ENCODE data around the gene ABCC1. TPM values are rescaled to one million over a fixed set of nuclear protein-coding genes. Genes with fewer than 3 reads are reported as not detected.

The ABCC1 gene
- total and polyA plus RNA-seq, 4 donors, result 12.4 to 41.5 (median 31.3) TPM

DNA sequence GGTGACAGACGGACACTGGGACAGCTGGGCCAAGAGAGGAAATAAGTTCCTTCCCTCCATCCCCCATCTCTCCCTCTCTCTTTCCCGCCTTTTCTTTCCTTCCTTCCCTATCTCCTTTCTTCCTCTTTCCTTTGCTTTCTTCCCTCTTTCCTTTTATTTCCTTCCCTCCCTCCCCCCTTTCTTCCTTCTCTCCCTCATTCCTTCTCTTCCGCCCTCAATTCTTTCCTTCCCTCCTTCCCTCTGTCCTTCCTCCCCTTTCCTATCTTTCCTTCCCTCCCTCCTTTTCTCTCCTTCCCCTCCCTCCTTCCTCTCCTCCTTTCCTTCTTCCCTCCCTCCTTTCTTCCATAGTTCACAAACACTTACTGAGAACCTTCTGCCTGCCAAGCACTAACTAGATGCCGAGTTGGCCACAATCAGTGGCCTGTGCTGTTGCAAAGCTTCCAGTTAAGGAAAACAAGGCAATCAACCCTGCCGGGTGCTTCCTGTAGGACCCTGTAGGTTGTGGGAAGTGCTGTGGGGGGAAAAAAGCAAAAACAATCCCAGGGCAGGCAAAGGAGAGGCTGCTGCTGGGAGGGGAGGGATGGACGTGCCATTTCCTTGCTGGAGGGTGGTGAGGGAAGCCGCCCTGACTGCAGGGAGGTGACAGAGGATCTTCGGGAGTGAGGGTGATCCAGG, 242.2 kb downstream of the ABCC1 start:
- DNase-seq, result peak; percentile 22 to 67 (median 32)
- 58 to 59% methylated on average over 7 of the region's 8 CpGs for WGBS, 2 donors
- H3K9ac ChIP-seq (ENCODE audit: insufficient read depth in 1 of 2, low read length in 2 of 2), result no peak overlapping the region

More for the DNA sequence above, 242.2 kb downstream of the ABCC1 start:
- no peak overlapping the region for H3K27ac ChIP-seq (ENCODE audit: low read depth in 1 of 2, low read length in 1 of 2)
- H3K27me3 ChIP-seq (ENCODE audit: control insufficient read depth in 3 of 3, insufficient read depth in 3 of 3, low read length in 2 of 3), result no peaks in the 10 kb centered on the region
- TF ChIP-seq, protein P1, sequence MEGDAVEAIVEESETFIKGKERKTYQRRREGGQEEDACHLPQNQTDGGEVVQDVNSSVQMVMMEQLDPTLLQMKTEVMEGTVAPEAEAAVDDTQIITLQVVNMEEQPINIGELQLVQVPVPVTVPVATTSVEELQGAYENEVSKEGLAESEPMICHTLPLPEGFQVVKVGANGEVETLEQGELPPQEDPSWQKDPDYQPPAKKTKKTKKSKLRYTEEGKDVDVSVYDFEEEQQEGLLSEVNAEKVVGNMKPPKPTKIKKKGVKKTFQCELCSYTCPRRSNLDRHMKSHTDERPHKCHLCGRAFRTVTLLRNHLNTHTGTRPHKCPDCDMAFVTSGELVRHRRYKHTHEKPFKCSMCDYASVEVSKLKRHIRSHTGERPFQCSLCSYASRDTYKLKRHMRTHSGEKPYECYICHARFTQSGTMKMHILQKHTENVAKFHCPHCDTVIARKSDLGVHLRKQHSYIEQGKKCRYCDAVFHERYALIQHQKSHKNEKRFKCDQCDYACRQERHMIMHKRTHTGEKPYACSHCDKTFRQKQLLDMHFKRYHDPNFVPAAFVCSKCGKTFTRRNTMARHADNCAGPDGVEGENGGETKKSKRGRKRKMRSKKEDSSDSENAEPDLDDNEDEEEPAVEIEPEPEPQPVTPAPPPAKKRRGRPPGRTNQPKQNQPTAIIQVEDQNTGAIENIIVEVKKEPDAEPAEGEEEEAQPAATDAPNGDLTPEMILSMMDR (IDR thresholded peaks at IDR 0.05; ENCODE audit: control extremely low read depth, extremely low read depth), result no peak
- H3K9me3 ChIP-seq (ENCODE audit: control insufficient read depth in 4 of 4, insufficient read depth in 3 of 4, low read length in 3 of 4), result no peaks in the 10 kb centered on the region
- peaks cover 0 to 5% (median 0%) of the 10 kb centered on the region in 5 donors for H3K4me1 ChIP-seq (ENCODE audit: control insufficient read depth in 5 of 5, insufficient read depth in 5 of 5, low read length in 5 of 5)
- no peak for ATAC-seq (ENCODE audit: insufficient read depth, low FRiP score)
- H3K36me3 ChIP-seq (ENCODE audit: control insufficient read depth in 4 of 4, insufficient read depth in 4 of 4, low read length in 4 of 4), result peaks cover 0 to 3% (median 0%) of the 10 kb centered on the region in 4 donors
- H3K4me3 ChIP-seq, result no peak overlapping the region

Other genes starting within 250 kb of the ABCC1 start
- 100 to 1,000 TPM in 1 of 2 donors, 10 to 100 TPM in 1; 75.7 to 146 TPM for gene MYH11, start 92.6 kb upstream of the ABCC1 start, total RNA-seq
- 10 to 100 TPM; 25.7 to 34.3 TPM for gene MYH11, start 92.6 kb upstream of the ABCC1 start, polyA plus RNA-seq
- 10 to 100 TPM; 24.7 to 38.5 TPM for gene CEP20, start 61.0 kb upstream of the ABCC1 start, total RNA-seq
- gene CEP20, start 61.0 kb upstream of the ABCC1 start, polyA plus RNA-seq, result 10 to 100 TPM; 19.0 to 22.9 TPM

Measured in lung (tissue), 12 donors.